ENCODE data around the gene ZNF17. TPM values are rescaled to one million over a fixed set of nuclear protein-coding genes. Genes with fewer than 3 reads are reported as not detected.
A peak's percentile ranks its signal among the peaks of the same experiment; 100 is the strongest.

The ZNF17 gene
- total RNA-seq, 1 experiment from 2014 or later = 14.7 TPM

DNA sequence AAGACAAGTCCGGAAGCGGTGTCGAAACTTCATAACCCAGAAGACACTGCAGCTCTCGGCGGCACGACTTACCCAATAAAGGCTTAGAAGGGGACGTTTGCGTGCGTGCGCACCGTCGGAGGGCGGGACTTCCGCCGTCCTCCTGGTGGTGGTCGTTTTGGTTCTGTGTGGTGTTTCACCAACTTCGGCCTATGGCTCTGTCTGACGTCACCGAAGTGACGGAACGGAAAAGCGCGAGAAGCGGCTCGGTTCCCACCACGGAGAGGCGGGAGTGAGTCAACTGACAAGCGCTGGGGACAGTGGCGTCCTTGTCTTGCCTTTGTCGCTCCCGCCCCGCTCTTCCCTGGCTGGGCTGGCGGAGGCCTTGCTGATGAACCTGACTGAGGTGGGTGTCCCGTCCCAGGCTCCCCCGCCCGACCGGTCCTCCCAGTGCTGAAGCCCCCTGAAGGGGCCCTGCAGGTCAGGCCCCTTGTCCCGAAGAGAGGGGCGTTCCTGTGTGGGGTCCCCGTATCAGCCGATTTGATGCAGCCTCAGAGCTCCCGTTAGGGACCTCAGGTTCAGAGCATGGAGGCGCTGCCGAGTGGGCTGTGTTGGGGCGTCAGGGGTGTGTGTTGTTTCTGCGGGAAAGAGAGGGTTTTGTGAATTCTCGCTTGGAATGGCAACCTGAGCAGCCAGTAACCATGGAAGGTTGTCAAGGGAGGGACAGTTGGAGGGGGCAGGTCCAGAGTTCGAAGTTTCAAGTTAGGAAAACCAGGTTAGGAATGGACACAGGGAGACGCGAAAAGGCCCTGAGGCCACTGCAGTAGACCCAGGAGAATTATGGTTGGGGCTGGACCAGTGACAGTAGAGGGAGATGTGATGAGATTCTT, 21.0 kb upstream of the ZNF17 start, which contains the start of gene ZNF548:
TSS of gene ZNF548 (plus strand) at position 125 of the 869 bp plus-strand sequence. CDS start at position 371, 246 bp downstream.
- DNase-seq = peak; percentile 96
- H3K4me1 Mint-ChIP-seq (ENCODE audit: low read depth, unreplicated experiment) = peaks cover 10% of the 10 kb centered on the region
- no peaks in the 10 kb centered on the region for H3K27me3 Mint-ChIP-seq (ENCODE audit: unreplicated experiment)
- peaks cover 19% of the 10 kb centered on the region for H3K9me3 Mint-ChIP-seq (ENCODE audit: low read depth, unreplicated experiment)
- peak within 1 kb of the TSS; percentile 75 for H3K4me3 Mint-ChIP-seq (ENCODE audit: low read depth, unreplicated experiment)
- CTCF ChIA-PET = interaction anchor here (0.6 to 1.1 kb wide), 4 partner anchors 27 to 429 kb away, joined by 3 to 5 read pairs (median 4); partner anchors contain the start of genes TRAPPC2B and ZNF547
- peak within 1 kb of the TSS; percentile 90 for H3K27ac Mint-ChIP-seq (ENCODE audit: unreplicated experiment)
- no peak for TF ChIP-seq CTCF (IDR thresholded peaks at IDR 0.05; ENCODE audit: unreplicated experiment)
- peaks cover 28% of the 10 kb centered on the region for H3K36me3 Mint-ChIP-seq (ENCODE audit: insufficient read depth, unreplicated experiment)
- BruUV-seq (replicated peaks) = TSS peak; percentile 58
- intact Hi-C loops (cut with micrococcal nuclease; ENCODE audit: unreplicated experiment) = loop anchor here (1.0 to 10.0 kb wide), 3 partner anchors 21 to 195 kb away; partner anchors contain the start of genes TRAPPC2B, ZNF17, ZNF264 and ZNF547

- Mint-ChIP-seq H3K4me3 (ENCODE audit: low read depth, unreplicated experiment) (no peak overlapping the region), H3K27ac (ENCODE audit: unreplicated experiment) (no peak overlapping the region), H3K4me1 (ENCODE audit: low read depth, unreplicated experiment) (peaks cover 5% of the 10 kb centered on the region), H3K36me3 (ENCODE audit: insufficient read depth, unreplicated experiment) (peaks cover 22% of the 10 kb centered on the region), H3K9me3 (ENCODE audit: low read depth, unreplicated experiment) (peaks cover 36% of the 10 kb centered on the region), H3K27me3 (ENCODE audit: unreplicated experiment) (no peaks in the 10 kb centered on the region)
- no peak for DNase-seq
- CTCF ChIA-PET = no interaction called here
- BruUV-seq (replicated peaks) = no TSS peak
- intact Hi-C loops (cut with micrococcal nuclease; ENCODE audit: unreplicated experiment) = no loop called here
- no peak for TF ChIP-seq CTCF (IDR thresholded peaks at IDR 0.05; ENCODE audit: unreplicated experiment)
These were observed 15.3 kb upstream of the ZNF17 start for GRCh38 chr19:57395710-57396109.

DNA sequence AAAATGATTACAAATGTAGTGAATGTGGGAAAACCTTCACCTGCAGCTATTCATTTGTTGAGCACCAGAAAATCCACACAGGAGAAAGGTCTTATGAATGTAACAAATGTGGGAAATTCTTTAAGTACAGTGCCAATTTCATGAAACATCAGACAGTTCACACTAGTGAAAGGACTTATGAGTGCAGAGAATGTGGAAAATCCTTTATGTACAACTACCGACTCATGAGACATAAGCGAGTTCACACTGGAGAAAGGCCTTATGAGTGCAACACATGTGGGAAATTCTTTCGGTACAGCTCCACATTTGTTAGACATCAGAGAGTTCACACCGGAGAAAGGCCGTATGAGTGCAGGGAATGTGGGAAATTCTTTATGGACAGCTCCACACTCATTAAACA, 12.1 kb upstream of the ZNF17 start:
- no peaks in the 10 kb centered on the region for H3K27me3 Mint-ChIP-seq (ENCODE audit: unreplicated experiment)
- H3K4me1 Mint-ChIP-seq (ENCODE audit: low read depth, unreplicated experiment) = no peaks in the 10 kb centered on the region
- intact Hi-C loops (cut with micrococcal nuclease; ENCODE audit: unreplicated experiment) = no loop called here
- BruUV-seq (replicated peaks) = no TSS peak
- H3K27ac Mint-ChIP-seq (ENCODE audit: unreplicated experiment) = no peak overlapping the region
- CTCF ChIA-PET = no interaction called here
- H3K4me3 Mint-ChIP-seq (ENCODE audit: low read depth, unreplicated experiment) = no peak overlapping the region
- peaks cover 20% of the 10 kb centered on the region for H3K36me3 Mint-ChIP-seq (ENCODE audit: insufficient read depth, unreplicated experiment)
- peaks cover 48% of the 10 kb centered on the region for H3K9me3 Mint-ChIP-seq (ENCODE audit: low read depth, unreplicated experiment)
- no peak for TF ChIP-seq CTCF (IDR thresholded peaks at IDR 0.05; ENCODE audit: unreplicated experiment)
- no peak for DNase-seq

GRCh38 chr19:57403737-57404563, 7.0 kb upstream of the ZNF17 start:
- Mint-ChIP-seq H3K4me1 (ENCODE audit: low read depth, unreplicated experiment) (no peaks in the 10 kb centered on the region), H3K36me3 (ENCODE audit: insufficient read depth, unreplicated experiment) (no peaks in the 10 kb centered on the region), H3K9me3 (ENCODE audit: low read depth, unreplicated experiment) (peaks cover 20% of the 10 kb centered on the region), H3K4me3 (ENCODE audit: low read depth, unreplicated experiment) (no peak overlapping the region), H3K27me3 (ENCODE audit: unreplicated experiment) (no peaks in the 10 kb centered on the region), H3K27ac (ENCODE audit: unreplicated experiment) (no peak overlapping the region)
- TF ChIP-seq CTCF (IDR thresholded peaks at IDR 0.05; ENCODE audit: unreplicated experiment) = no peak
- intact Hi-C loops (cut with micrococcal nuclease; ENCODE audit: unreplicated experiment) = no loop called here
- DNase-seq = no peak
- CTCF ChIA-PET = no interaction called here
- BruUV-seq (replicated peaks) = no TSS peak
